ENCODE results near the gene CA10. TPM values are rescaled to one million over a fixed set of nuclear protein-coding genes. Genes with fewer than 3 reads are reported as not detected.
A peak's percentile ranks its signal among the peaks of the same experiment; 100 is the strongest.

CA10 gene
- total RNA-seq, 1 experiment from 2014 or later, result not detected

GRCh38 chr17:51699303-51699702 lies 459.2 kb downstream of the CA10 start:
- intact Hi-C loops (cut with micrococcal nuclease; ENCODE audit: unreplicated experiment), result no loop called here
- ChIA-PET POLR2A (no interaction called here), CTCF (no interaction called here)
- H3K9me3 ChIP-seq, result peaks cover 3% of the 10 kb centered on the region; the same call in 1 of the 2 replicates
- H3K36me3 Mint-ChIP-seq (ENCODE audit: insufficient read depth, unreplicated experiment), result no peaks in the 10 kb centered on the region
- no peaks in the 10 kb centered on the region for H3K9me3 Mint-ChIP-seq (ENCODE audit: unreplicated experiment)
- H3K27me3 Mint-ChIP-seq (ENCODE audit: insufficient read depth, unreplicated experiment), result peaks cover 31% of the 10 kb centered on the region
- H3K4me1 Mint-ChIP-seq (ENCODE audit: low read depth, unreplicated experiment), result no peaks in the 10 kb centered on the region
- no peak for DNase-seq
- peak; percentile 25 to 27 for TF ChIP-seq CTCF (IDR thresholded peaks at IDR 0.05; ENCODE audit: insufficient read depth in 1 of 2, low read depth in 1 of 2, low read length in 1 of 2, severe bottlenecking in 1 of 2, unreplicated experiment in 1 of 2)
- H3K27me3 ChIP-seq (replicated peaks; ENCODE audit: control insufficient read depth, insufficient read depth, low read length), result no peaks in the 10 kb centered on the region
- no peak overlapping the region for H3K4me3 Mint-ChIP-seq (ENCODE audit: unreplicated experiment)
- H3K4me3 ChIP-seq (ENCODE audit: low read depth, low read length), result no peak overlapping the region
- no peaks in the 10 kb centered on the region for H3K36me3 ChIP-seq (ENCODE audit: control insufficient read depth, insufficient read depth, low read length)
- H3K27ac Mint-ChIP-seq (ENCODE audit: unreplicated experiment), result no peak overlapping the region
- BruUV-seq (replicated peaks), result no TSS peak
- H3K4me1 ChIP-seq, result no peaks in the 10 kb centered on the region

- H3K9me3 Mint-ChIP-seq (ENCODE audit: unreplicated experiment), result no peaks in the 10 kb centered on the region
- TF ChIP-seq CTCF (IDR thresholded peaks at IDR 0.05; ENCODE audit: insufficient read depth in 1 of 2, low read depth in 1 of 2, low read length in 1 of 2, severe bottlenecking in 1 of 2, unreplicated experiment in 1 of 2), result no peak
- Histone ChIP-seq H3K4me1 (no peaks in the 10 kb centered on the region), H3K4me3 (ENCODE audit: low read depth, low read length) (no peak overlapping the region), H3K9me3 (peaks cover 3% of the 10 kb centered on the region; the same call in 1 of the 2 replicates), H3K36me3 (ENCODE audit: control insufficient read depth, insufficient read depth, low read length) (no peaks in the 10 kb centered on the region), H3K27me3 (replicated peaks; ENCODE audit: control insufficient read depth, insufficient read depth, low read length) (no peaks in the 10 kb centered on the region)
- BruUV-seq (replicated peaks), result no TSS peak
- intact Hi-C loops (cut with micrococcal nuclease; ENCODE audit: unreplicated experiment), result no loop called here
- POLR2A ChIA-PET, result no interaction called here
- DNase-seq, result no peak
- CTCF ChIA-PET, result no interaction called here
- no peaks in the 10 kb centered on the region for H3K36me3 Mint-ChIP-seq (ENCODE audit: insufficient read depth, unreplicated experiment)
- no peak overlapping the region for H3K27ac Mint-ChIP-seq (ENCODE audit: unreplicated experiment)
- H3K4me3 Mint-ChIP-seq (ENCODE audit: unreplicated experiment), result no peak overlapping the region
- peaks cover 24% of the 10 kb centered on the region for H3K27me3 Mint-ChIP-seq (ENCODE audit: insufficient read depth, unreplicated experiment)
- no peaks in the 10 kb centered on the region for H3K4me1 Mint-ChIP-seq (ENCODE audit: low read depth, unreplicated experiment)
Observed at GRCh38 chr17:51692917-51693316, 465.6 kb downstream of the CA10 start.

GRCh38 chr17:51687887-51688286 lies 470.6 kb downstream of the CA10 start:
- H3K4me3 ChIP-seq (ENCODE audit: low read depth, low read length), result no peak overlapping the region
- intact Hi-C loops (cut with micrococcal nuclease; ENCODE audit: unreplicated experiment), result no loop called here

More at GRCh38 chr17:51687887-51688286, 470.6 kb downstream of the CA10 start:
- no peak for DNase-seq
- Mint-ChIP-seq H3K9me3 (ENCODE audit: unreplicated experiment) (no peaks in the 10 kb centered on the region), H3K27ac (ENCODE audit: unreplicated experiment) (no peak overlapping the region), H3K36me3 (ENCODE audit: insufficient read depth, unreplicated experiment) (no peaks in the 10 kb centered on the region), H3K27me3 (ENCODE audit: insufficient read depth, unreplicated experiment) (peaks cover 24% of the 10 kb centered on the region), H3K4me1 (ENCODE audit: low read depth, unreplicated experiment) (no peaks in the 10 kb centered on the region), H3K4me3 (ENCODE audit: unreplicated experiment) (no peak overlapping the region)
- H3K9me3 ChIP-seq, result no peaks in the 10 kb centered on the region; the same call in 1 of the 2 replicates
- TF ChIP-seq CTCF (IDR thresholded peaks at IDR 0.05; ENCODE audit: insufficient read depth in 1 of 2, low read depth in 1 of 2, low read length in 1 of 2, severe bottlenecking in 1 of 2, unreplicated experiment in 1 of 2), result no peak
- CTCF ChIA-PET, result no interaction called here
- no peaks in the 10 kb centered on the region for H3K36me3 ChIP-seq (ENCODE audit: control insufficient read depth, insufficient read depth, low read length)
- H3K4me1 ChIP-seq, result no peaks in the 10 kb centered on the region
- POLR2A ChIA-PET, result no interaction called here
- no peaks in the 10 kb centered on the region for H3K27me3 ChIP-seq (replicated peaks; ENCODE audit: control insufficient read depth, insufficient read depth, low read length)
- BruUV-seq (replicated peaks), result no TSS peak

Data from Caco-2 (cell line).